HG02973 (cell line): ENCODE data around the gene EDARADD.
A peak's percentile ranks its signal among the peaks of the same experiment; 100 is the strongest.

Experiments used
- ATAC-seq: cut with Tn5 transposase; IDR thresholded peaks from one replicate; pipeline ENCODE4 v1.9.1; 2021; ENCODE audit warnings: moderate library complexity; ENCODE audit not compliant: unreplicated experiment

Gene EDARADD

DNA sequence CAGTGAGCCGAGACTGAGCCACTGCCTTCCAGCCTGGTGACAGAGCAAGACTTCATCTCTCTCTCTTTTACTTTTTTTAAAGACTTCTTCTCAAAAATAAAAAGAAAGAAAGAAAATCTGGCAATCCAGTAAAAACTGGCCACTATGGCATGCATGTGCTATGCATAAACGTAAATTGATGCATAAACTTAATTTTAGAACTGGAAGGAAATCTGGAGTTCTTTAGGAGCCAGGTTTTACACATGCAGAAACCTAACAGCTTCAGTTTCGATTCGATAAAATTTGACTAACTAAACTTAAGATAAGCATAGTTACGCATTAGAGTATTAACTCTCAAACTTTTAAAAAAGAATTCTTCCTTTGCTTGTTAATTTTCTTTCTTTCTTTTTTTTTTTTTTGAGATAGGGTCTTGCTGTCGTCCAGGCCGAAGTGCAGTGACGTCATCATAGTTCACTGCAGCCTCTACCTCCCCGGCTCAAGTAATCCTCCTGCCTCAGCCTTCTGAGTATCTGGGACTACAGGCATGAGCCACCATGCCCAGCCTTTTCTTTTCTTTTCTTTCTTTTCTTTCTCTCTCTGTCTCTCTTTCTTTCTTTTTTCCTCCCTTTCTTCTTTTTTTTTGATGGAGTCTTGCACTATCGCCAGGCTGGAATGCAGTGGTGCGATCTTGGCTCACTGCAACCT lies 117.8 kb downstream of the EDARADD start:
- no peak for ATAC-seq

DNA sequence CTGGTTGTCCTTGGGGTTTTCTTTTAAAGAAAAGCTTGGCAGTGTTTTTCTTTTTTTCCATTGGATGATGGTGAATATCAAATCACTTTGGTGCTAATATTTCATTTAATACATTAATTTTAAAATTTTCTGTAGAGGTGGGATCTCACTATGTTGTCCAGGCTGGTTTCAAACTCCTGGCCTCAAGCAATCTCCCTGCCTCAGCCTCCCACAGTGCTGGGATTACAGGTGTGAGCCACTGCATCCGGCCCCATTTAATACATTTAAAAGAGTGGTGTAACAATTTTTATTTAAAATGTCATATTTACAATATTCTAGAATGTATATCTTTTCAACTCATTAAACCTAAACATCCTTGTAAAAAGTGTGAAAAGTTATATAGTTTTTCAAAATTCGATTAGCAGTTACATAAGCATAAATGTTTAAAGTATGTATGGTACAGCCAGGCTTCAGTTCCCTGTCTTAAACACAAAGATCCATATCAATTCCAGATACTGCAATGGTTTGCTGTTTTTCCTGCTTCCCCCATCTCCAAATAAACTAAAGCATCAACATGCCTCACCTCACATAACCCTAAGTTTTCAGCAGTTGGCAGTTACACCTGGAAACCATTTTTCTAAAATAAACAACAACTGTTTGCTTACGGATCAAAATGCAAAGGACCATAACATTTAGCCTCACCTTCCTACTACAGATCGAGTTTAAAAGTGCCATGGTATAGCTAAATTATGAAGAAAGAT lies 120.8 kb downstream of the EDARADD start:
- ATAC-seq = no peak

DNA sequence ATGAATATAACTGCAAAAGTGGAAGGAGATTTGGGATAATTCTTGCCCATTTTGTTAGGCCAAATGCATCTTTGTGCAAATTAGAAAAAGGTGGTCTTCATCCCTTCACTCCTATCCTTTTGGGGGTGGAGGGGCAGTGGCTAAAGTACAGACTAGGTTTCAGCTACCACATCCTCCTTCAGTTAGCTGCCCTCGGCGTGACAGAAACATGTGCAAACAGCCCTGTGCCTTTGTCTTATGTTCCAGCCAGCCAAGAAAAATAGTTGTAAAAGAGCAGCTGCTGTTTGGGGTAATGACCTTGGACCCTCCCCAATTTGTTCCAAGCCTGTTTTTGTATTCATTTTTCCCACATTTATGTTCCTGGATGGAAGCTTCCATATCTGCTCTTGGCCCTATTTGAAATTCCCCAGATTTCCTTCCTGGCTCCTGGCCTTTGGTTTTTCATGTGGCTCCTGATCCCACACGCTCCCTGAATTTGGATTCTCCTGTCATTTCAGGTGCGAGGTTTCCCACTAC lies 121.4 kb downstream of the EDARADD start:
- no peak for ATAC-seq

DNA sequence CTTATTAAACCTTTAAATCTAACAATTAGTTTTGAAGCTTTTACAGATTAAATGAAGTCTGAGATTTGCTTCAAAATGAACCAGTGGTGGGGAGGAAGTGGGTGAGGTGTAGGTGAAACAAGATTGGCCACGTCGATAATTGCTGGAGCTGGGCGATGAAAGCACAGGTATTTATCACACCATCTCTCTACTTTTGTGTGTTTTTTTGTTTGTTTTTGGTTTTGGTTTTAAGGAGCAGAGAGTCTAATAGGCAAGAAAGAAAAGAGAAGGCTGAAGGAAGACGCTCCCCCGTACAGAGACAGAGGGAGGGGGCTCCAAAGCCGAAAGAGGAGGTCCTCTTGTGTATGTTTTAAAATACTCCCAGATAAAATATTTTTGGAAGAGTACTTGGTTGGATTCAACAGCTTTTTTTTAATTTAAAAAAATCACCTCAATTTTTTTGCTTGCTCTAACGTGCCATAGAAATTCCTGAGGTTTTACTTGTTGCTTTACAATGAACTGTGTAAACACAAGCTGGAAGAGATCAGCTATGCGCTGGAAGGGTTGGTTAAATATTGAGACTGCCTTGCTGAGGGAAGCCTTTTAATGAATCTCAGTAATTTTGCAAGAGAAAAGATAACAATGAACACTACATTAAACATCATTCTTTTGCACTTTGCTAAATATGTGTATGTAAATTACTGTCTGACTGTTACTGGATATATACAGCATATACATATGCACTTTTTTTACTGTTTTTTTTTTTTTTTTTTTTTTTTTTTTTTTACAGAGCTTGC lies 123.0 kb downstream of the EDARADD start:
- no peak for ATAC-seq

DNA sequence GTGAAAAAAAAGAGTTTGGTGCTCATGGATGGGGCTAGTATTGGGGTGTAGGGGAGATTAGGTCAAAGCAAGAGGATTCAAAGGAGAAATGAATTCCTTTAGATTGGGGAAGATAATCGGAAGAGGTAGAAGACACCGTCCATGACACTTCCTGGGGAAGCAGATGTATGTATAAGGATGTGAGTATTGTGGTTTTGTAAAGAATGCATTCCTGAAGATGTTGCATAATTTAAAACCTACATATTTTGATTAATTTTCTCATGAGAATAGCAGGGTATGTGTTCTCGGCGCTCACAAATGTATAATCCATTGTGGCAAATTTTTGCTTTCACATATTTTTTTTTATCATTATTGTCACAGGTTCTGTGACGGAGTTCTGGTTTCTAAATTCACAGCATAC lies 124.2 kb downstream of the EDARADD start:
- ATAC-seq = no peak

DNA sequence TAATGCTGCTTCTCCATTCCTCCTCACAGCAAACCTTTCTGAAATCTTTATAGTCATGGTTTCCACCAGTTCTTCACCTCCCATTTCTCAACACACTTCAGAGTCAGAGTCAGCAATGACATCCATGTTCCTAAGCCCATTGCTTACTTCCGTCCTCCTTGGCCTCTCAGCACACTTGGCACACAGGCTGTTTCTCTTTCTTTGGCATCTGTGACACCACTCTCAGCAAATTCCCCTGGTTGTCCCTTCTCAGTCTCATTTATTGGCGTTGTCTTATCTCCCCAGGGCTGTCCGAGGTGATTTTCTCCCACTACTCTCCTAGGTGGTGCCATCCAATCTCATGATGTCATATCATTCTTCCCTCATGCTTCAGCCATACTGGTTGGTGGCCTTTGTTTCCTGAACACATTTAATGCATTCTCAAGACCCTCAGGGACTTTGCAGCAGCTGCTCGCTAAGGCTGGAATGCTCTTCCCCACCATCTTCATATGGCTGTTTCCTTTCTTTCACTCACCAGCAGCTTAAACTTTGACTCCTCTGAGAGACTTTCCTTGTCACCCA lies 126.4 kb downstream of the EDARADD start:
- ATAC-seq = no peak

DNA sequence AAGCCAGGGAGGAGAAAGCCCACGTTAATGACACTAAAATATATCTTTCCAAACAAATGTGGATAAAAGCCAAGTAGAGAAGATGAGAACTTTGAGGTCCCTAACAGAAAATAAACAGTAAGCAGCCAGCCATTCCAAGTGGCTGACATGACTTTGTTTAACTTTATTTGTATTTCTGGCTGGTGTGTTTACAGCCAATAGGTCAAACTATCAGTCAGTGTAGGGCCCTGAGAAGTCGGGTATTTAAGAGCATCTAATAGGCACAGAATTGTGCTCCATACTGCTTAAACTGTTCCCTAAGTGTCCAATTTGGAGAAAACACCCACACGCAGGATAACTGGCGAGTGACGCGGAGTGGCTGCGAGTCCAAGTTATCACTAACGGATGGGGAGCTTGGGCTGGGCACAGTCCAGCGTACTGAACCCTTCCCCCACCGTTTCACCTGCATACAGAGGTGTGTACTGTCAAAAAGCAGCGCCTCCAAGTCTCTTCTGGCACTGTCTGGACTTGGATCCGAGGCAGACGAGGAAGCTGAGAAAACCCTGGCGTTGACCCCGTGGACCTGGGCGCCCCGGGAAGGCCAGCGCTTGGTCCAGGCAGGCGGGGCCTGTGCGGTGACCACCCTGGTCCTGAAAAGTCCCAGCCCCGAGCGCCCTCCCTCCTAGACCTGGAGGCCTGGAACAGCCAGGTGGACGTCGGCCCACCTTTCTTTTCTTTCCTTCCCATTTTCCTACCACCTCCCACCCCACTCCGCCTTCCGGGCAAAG lies 129.0 kb downstream of the EDARADD start:
- no peak for ATAC-seq

DNA sequence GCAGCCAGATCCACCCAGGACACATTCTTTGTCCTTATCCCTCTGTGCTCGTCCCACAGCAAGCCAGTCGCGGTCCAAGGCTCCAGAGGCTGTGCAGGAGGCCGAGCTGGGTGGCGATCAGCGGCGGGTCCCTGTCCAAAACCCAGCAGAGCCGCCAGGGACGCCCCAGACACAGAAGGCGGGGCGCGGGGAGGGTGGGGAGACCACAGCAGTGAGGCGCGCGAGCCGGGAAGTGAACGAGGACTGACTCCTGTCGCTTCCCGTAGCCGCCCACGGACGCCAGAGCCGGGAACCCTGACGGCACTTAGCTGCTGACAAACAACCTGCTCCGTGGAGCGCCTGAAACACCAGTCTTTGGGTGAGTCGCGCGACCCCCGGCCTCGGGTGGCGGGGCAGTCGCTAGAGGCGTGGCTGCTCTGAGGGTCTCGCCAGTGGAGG lies 129.6 kb downstream of the EDARADD start, which contains the start of gene LGALS8:
Gene LGALS8, plus strand, starts transcription at position 279 of the 438 bp plus-strand sequence. CDS start 2,089 bp downstream, outside the sequence.
- ATAC-seq = peak; percentile 48

DNA sequence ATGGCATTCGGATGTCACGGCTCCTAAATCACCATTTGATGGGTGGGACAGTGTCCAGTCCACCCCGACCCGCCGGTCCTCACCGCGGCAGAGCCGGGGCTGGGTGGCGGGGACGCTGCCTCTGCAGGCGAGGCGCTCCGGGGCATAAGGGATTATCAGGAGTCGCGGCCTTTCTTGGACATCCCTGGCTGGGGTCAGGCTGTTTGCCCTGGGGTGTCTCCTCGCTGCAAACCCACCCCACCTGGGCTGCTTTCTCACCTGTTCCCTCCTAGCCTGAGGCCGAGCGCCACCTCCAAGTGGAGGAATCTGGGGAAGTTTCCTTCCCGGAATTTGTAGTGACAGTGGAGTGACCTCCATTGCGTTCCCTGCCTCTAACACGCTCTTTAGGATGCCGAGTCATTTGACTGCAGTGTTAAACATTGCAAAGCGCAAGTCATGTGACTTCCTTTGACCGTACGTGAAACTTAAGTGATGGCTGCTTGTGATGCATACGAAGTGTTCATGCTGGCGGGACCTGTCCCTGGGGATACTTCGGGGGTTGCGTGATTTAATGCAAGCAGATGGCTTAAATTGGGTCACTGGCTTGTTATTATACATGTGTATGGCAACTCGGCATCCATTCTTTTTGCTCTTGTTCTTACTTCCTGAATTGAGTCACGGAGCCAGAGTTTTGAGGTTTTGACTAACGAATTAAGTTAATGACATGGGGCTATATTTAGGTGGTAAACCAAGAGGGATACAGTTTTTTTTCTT lies 130.2 kb downstream of the EDARADD start:
- peak; percentile 93 for ATAC-seq

DNA sequence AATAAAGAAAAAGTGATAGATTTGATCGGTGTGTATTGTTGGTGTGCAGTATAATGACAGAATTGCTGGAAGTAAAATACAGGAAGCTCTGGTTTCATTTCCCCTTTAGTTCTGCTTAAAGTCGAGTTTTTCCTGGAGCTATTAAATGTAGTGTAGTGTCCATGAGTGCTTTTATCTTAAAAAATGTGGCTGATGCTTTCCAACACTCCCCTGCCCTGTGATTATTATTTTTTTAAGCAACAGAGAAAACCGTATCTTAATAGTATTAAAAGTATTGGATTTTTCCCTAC lies 130.8 kb downstream of the EDARADD start:
- peak; percentile 4 for ATAC-seq

DNA sequence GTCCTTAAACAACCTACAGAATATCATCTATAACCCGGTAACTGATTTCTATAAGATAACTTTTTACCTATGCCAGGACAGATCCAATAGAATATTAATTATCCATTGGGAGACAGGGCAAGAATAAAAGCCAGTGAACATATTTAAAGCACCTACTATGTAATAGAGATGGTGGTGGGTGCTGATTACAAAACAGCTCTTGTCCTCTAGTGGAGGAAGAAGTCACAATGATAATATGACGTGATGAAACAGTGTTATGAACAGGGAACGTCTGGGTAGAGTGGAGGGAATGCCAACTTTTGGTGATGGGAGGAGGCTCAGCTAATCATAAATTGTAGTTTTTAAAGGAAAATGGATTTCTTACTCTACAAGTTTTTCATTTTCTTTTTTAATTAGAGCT lies 132.0 kb downstream of the EDARADD start:
- ATAC-seq = no peak

DNA sequence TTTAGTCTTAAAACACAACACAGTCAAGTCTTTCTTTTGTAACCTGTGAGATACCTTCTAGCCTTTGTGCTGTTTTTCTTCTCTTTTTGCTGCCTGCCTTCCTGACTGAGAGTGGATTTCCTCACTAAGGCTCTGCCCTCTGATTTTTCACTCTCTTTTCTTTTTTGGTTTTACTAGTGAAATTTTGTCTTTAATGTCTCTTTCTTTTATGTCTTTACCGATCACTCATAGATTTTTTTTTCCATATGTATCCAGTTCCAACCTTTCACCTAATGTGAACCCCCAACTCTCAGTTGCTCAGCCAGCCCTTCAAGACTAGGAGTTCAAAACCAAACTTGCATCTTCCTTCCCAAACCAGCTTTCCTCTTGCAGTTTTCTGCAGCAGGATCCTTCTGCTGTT lies 136.2 kb downstream of the EDARADD start:
- ATAC-seq = no peak

DNA sequence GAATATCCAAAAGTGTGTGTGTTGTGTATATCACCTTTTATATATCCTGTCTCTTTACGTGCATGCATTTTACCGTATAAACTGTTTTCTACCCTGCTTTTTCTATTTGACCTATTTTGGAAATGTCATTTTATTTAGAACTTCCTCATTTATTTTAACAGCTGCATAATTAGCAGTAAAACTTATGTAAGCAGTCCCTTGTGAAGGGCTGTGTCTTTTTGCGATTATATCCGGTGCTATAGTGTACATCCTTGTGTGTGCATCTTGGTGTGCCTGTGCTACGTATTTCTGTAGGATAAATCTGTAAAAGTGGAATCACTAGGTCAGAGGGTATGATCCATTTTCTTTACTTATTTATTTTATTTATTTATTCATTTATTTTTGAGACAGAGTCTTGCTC lies 136.9 kb downstream of the EDARADD start:
- ATAC-seq = no peak

DNA sequence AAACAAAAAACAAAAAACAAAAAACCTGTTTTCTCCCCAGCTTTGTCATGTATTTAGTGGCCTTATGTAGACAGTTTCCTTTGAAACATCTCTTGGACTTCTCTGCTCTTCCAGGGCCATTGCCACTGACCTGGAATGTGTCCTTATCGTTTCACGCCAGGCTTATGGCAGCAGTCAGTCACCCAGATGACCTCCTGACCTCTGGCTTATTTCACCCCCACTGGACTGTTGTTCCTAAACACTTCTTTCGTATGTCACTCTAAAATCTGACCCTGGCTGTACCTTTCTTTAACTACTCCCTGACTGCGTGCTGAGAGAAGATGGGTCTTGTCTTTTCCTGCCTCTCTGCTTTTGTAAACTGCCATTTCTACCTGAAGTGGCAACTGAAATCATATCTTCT lies 138.8 kb downstream of the EDARADD start:
- no peak for ATAC-seq

DNA sequence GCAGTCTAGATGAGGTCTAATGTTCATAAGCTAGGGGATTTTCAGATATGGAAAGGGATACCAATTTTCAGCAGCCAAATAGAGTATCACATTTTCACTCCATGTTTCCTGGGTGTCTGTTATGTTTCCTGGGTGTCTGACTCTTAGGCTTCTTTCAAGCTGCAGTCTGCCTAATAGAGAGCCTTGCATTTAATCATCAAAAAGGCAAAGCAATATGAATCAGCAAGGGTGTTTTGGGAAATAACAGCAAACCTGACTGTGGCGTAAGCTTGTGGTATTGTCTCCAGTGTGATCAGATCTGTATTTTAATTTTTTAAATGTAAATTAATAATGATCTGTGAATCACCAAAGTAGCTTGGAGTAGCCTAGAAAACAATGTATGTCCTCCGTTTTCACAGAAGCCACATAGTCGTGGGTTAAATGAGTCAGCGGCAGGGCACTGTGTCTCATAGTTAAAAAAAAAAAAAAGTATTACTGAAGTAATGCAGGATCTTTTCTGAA lies 140.1 kb downstream of the EDARADD start:
- ATAC-seq = no peak
